GM12878 (cell line): Measurements from ENCODE around the gene ECM1.
A peak's percentile ranks its signal among the peaks of the same experiment; 100 is the strongest.

ENCODE experiments used
- BCL3 ChIP-seq: IDR thresholded peaks from 2 replicates; pipeline ENCODE4 v1.6.1; 2011; ENCODE audit warnings: borderline replicate concordance, low read depth, mild to moderate bottlenecking, moderate library complexity, low read length; ENCODE audit not compliant: insufficient read depth, poor library complexity, severe bottlenecking
- CTCF ChIP-seq, 3 experiments: IDR thresholded peaks in 2 of 3; conservative IDR thresholded peaks in 1 of 3; 2 replicates each; pipeline ENCODE4 v1.5.1; 2011; ENCODE audit warnings: low read depth in 3 of 3, low read length in 3 of 3, mild to moderate bottlenecking in 3 of 3, control low read depth in 2 of 3, moderate library complexity in 2 of 3, inconsistent platforms in 1 of 3, mixed read lengths in 1 of 3; ENCODE audit not compliant: control insufficient read depth in 2 of 3, insufficient read depth in 1 of 3; ENCODE audit errors: extremely low read depth in 1 of 3
- EZH2 ChIP-seq: IDR thresholded peaks from 2 replicates; pipeline ENCODE4 v1.6.1; 2012; ENCODE audit warnings: low read depth, mild to moderate bottlenecking, control low read depth, inconsistent platforms, low read length, borderline replicate concordance; ENCODE audit not compliant: control insufficient read depth
- HCFC1 ChIP-seq: fragments of 150-350 bp; IDR thresholded peaks from 2 replicates; pipeline ENCODE4 v1.6.1; 2014; ENCODE audit warnings: low read length
- POLR2A ChIP-seq: IDR thresholded peaks from 2 replicates; pipeline ENCODE4 v1.6.1; 2011; ENCODE audit warnings: low read depth, mild to moderate bottlenecking, low read length

- no peak for TF ChIP-seq EZH2
- peak; percentile 57; the same call in 1 of the 2 replicates for TF ChIP-seq POLR2A
- TF ChIP-seq CTCF (IDR thresholded peaks at IDR 0.05 in 2 of 3, conservative IDR thresholded peaks at IDR 0.05 in 1 of 3; ENCODE audit: control insufficient read depth in 2 of 3, extremely low read depth in 1 of 3, insufficient read depth in 1 of 3, low read depth in 3 of 3, low read length in 3 of 3), result no peak
- peak; percentile 94 for TF ChIP-seq BCL3
- no peak; the same call in 1 of the 2 replicates for TF ChIP-seq HCFC1
These were observed 54.8 kb downstream of the ECM1 start for GRCh38 chr1:150562446-150563339.
